ENCODE results near the gene GLO1. TPM values are rescaled to one million over a fixed set of nuclear protein-coding genes. Genes with fewer than 3 reads are reported as not detected.

GLO1 gene
- total RNA-seq, 1 donor from 2014 or later = 117 TPM

Other genes starting within 250 kb of the GLO1 start
- gene BTBD9, start 63.2 kb downstream of the GLO1 start, total RNA-seq = 11.8 and 18.8 TPM in 2 replicates
- under 0.01 TPM in 1 of 2 replicates, not detected in the other for gene DNAH8, start 12.2 kb upstream of the GLO1 start, total RNA-seq

Data from renal cortical epithelial cell (primary cell).